H9 (cell line): ENCODE data around the gene ADO. TPM values are rescaled to one million over a fixed set of nuclear protein-coding genes. Genes with fewer than 3 reads are reported as not detected.

Source experiments
- DNase-seq: peaks from one replicate; pipeline ENCODE4 v3.0.0-alpha.2; 2017
- H2AFZ ChIP-seq: one replicate; pipeline ENCODE4 v1.6.1; 2013; ENCODE audit warnings: mild to moderate bottlenecking, low read length, control low read depth, moderate library complexity
- H2AK5ac ChIP-seq: 2 replicates; pipeline ENCODE4 v1.6.1; 2013; ENCODE audit warnings: low read length, control low read depth, mixed read lengths; ENCODE audit not compliant: insufficient read length
- H2BK120ac ChIP-seq: one replicate; pipeline ENCODE4 v1.6.1; 2013; ENCODE audit warnings: low read depth, mild to moderate bottlenecking, low read length, control low read depth, inconsistent platforms; ENCODE audit not compliant: poor library complexity, severe bottlenecking
- H2BK12ac ChIP-seq: 2 replicates; pipeline ENCODE4 v1.6.1; 2013; ENCODE audit warnings: low read length, control low read depth, mixed read lengths, low read depth; ENCODE audit not compliant: insufficient read length
- H2BK15ac ChIP-seq: 2 replicates; pipeline ENCODE4 v1.6.1; 2013; ENCODE audit warnings: low read depth, low read length, control low read depth
- H2BK20ac ChIP-seq: one replicate; pipeline ENCODE4 v1.6.1; 2013; ENCODE audit warnings: low read depth, mild to moderate bottlenecking, low read length, control low read depth, inconsistent platforms; ENCODE audit not compliant: poor library complexity, severe bottlenecking
- H2BK5ac ChIP-seq: 2 replicates; pipeline ENCODE4 v1.6.1; 2013; ENCODE audit warnings: low read length, control low read depth, mixed read lengths; ENCODE audit not compliant: insufficient read length
- H3K14ac ChIP-seq: 2 replicates; pipeline ENCODE4 v1.6.1; 2013; ENCODE audit warnings: low read length, control low read depth; ENCODE audit not compliant: insufficient read depth
- H3K18ac ChIP-seq: 2 replicates; pipeline ENCODE4 v1.6.1; 2013; ENCODE audit warnings: low read depth, mild to moderate bottlenecking, mixed read lengths, low read length, control low read depth; ENCODE audit not compliant: insufficient read length
- H3K23ac ChIP-seq: 2 replicates; pipeline ENCODE4 v1.6.1; 2013; ENCODE audit warnings: low read length, control low read depth, mixed read lengths, low read depth; ENCODE audit not compliant: insufficient read length
- H3K23me2 ChIP-seq: 2 replicates; pipeline ENCODE4 v1.6.1; 2013; ENCODE audit warnings: low read depth, mild to moderate bottlenecking, mixed read lengths, low read length, control low read depth; ENCODE audit not compliant: insufficient read length, poor library complexity, severe bottlenecking
- H3K27ac ChIP-seq: 2 replicates; pipeline ENCODE4 v1.5.1; 2013; ENCODE audit warnings: low read length, control low read depth, mixed read lengths, low read depth; ENCODE audit not compliant: insufficient read length
- H3K27me3 ChIP-seq: 2 replicates; pipeline ENCODE4 v1.6.1; 2013; ENCODE audit warnings: low read length, control low read depth, inconsistent platforms; ENCODE audit not compliant: insufficient read depth
- H3K4ac ChIP-seq: 2 replicates; pipeline ENCODE4 v1.6.1; 2013; ENCODE audit warnings: low read depth, mild to moderate bottlenecking, control low read depth, inconsistent platforms, low read length, moderate library complexity
- H3K4me1 ChIP-seq: 2 replicates; pipeline ENCODE4 v1.6.1; 2013; ENCODE audit warnings: low read length, control low read depth, inconsistent platforms; ENCODE audit not compliant: insufficient read depth
- H3K4me2 ChIP-seq: 2 replicates; pipeline ENCODE4 v1.6.1; 2013; ENCODE audit warnings: low read length, control low read depth, mixed read lengths; ENCODE audit not compliant: insufficient read length, insufficient read depth
- H3K56ac ChIP-seq: 2 replicates; pipeline ENCODE4 v1.6.1; 2013; ENCODE audit warnings: low read depth, mild to moderate bottlenecking, mixed read lengths, low read length, control low read depth; ENCODE audit not compliant: insufficient read length
- H3K79me1 ChIP-seq: 2 replicates; pipeline ENCODE4 v1.6.1; 2013; ENCODE audit warnings: low read depth, mild to moderate bottlenecking, moderate library complexity, low read length, control low read depth, inconsistent platforms; ENCODE audit not compliant: insufficient read depth, poor library complexity, severe bottlenecking
- H3K79me2 ChIP-seq: 2 replicates; pipeline ENCODE4 v1.6.1; 2013; ENCODE audit warnings: low read length, control low read depth, inconsistent platforms; ENCODE audit not compliant: insufficient read depth
- H3K9ac ChIP-seq: 2 replicates; pipeline ENCODE4 v1.6.1; 2013; ENCODE audit warnings: low read length, control low read depth, mixed read lengths; ENCODE audit not compliant: insufficient read length; ENCODE audit errors: extremely low read depth
- H3K9me3 ChIP-seq: one replicate; pipeline ENCODE4 v1.6.1; 2013; ENCODE audit warnings: low read depth, low read length, inconsistent platforms; ENCODE audit not compliant: control insufficient read depth
- H3T11ph ChIP-seq: one replicate; pipeline ENCODE4 v1.6.1; 2013; ENCODE audit warnings: mild to moderate bottlenecking, low read length, control low read depth, inconsistent platforms
- H4K20me1 ChIP-seq: one replicate; pipeline ENCODE4 v1.6.1; 2013; ENCODE audit not compliant: control insufficient read depth, insufficient read length, insufficient read depth
- H4K5ac ChIP-seq: 2 replicates; pipeline ENCODE4 v1.6.1; 2013; ENCODE audit warnings: low read depth, mild to moderate bottlenecking, mixed read lengths, low read length, control low read depth; ENCODE audit not compliant: insufficient read length
- H4K8ac ChIP-seq: replicated peaks from 2 replicates; pipeline ENCODE4 v1.6.1; 2013; ENCODE audit warnings: low read length, control low read depth, mixed read lengths, low read depth; ENCODE audit not compliant: insufficient read length
- H4K91ac ChIP-seq: 2 replicates; pipeline ENCODE4 v1.6.1; 2013; ENCODE audit warnings: low read depth, mild to moderate bottlenecking, moderate library complexity, mixed read lengths, low read length, control low read depth; ENCODE audit not compliant: insufficient read length
- H3K27ac Mint-ChIP-seq, 3 experiments: 2 replicates in 2 of 3; 3 replicates in 1 of 3; pipeline ENCODE4 v1.8.0; 2020 to 2021; ENCODE audit warnings: mixed read lengths in 3 of 3, mild to moderate bottlenecking in 1 of 3, moderate library complexity in 1 of 3
- H3K27me3 Mint-ChIP-seq: 2 replicates; pipeline ENCODE4 v1.8.0; 2021; ENCODE audit warnings: low read depth, mild to moderate bottlenecking, moderate library complexity, mixed read lengths
- H3K36me3 Mint-ChIP-seq, 3 experiments: 2 replicates in 2 of 3; 3 replicates in 1 of 3; pipeline ENCODE4 v1.8.0; 2020 to 2021; ENCODE audit warnings: low read depth in 3 of 3, mixed read lengths in 3 of 3; ENCODE audit not compliant: insufficient read depth in 1 of 3
- H3K4me1 Mint-ChIP-seq, 2 experiments: 2 replicates each; pipeline ENCODE4 v1.8.0; 2020; ENCODE audit warnings: mixed read lengths in 2 of 2
- H3K4me3 Mint-ChIP-seq, 2 experiments: 2 replicates in 1 of 2; 3 replicates in 1 of 2; pipeline ENCODE4 v1.8.0; 2020 to 2021; ENCODE audit warnings: mild to moderate bottlenecking in 2 of 2, mixed read lengths in 2 of 2, moderate library complexity in 1 of 2
- H3K9me3 Mint-ChIP-seq, 2 experiments: 2 replicates in 1 of 2; 3 replicates in 1 of 2; pipeline ENCODE4 v1.8.0; 2020; ENCODE audit warnings: mild to moderate bottlenecking in 2 of 2, mixed read lengths in 2 of 2, moderate library complexity in 1 of 2
- CTCF ChIP-seq: fragments of 200-600 bp; sonication (generic); conservative IDR thresholded peaks from 3 replicates; pipeline ENCODE4 v1.8.0; 2021; ENCODE audit warnings: antibody characterized with exemption, mild to moderate bottlenecking
- WGBS: extraction: QIAGEN DNeasy Blood & Tissue Kit; methylation state at CpG from one replicate; pipeline ENCODE4 v1.1.7; 2013; ENCODE audit warnings: missing lambda C conversion rate, low lambda C conversion rate, mixed read lengths; ENCODE audit not compliant: insufficient read length; ENCODE audit errors: extremely low coverage; 5-methylcytosine and 5-hydroxymethylcytosine counted together
- total RNA-seq: library from RNA; stranded (reverse); gene quantifications from 2 replicates; pipeline ENCODE4 v1.2.1, GENCODE V29; 2021

ADO gene
- total RNA-seq, 1 experiment from 2014 or later, result 31.6 TPM

GRCh38 chr10:62772186-62772974, 32.1 kb upstream of the ADO start:
- WGBS, result no CpG with 5 or more reads among the region's 7 CpGs
- Histone ChIP-seq H2AK5ac (no peak overlapping the region), H3K23me2 (no peaks in the 10 kb centered on the region), H2BK120ac (no peak overlapping the region), H2AFZ (no peak overlapping the region), H3K79me1 (no peaks in the 10 kb centered on the region), H3K4me2 (no peak overlapping the region), H3K4ac (no peak overlapping the region), H3K18ac (no peak overlapping the region), H4K8ac (no peak overlapping the region), H2BK5ac (no peak overlapping the region), H4K20me1 (no peaks in the 10 kb centered on the region), H3K23ac (no peak overlapping the region), H3K56ac (no peak overlapping the region), H2BK15ac (no peak overlapping the region), H2BK12ac (no peak overlapping the region), H3K14ac (no peak overlapping the region), H3K27ac (no peak overlapping the region), H3K27me3 (no peaks in the 10 kb centered on the region), H3K9ac (no peak overlapping the region), H4K91ac (no peak overlapping the region), H3K9me3 (no peaks in the 10 kb centered on the region), H2BK20ac (no peak overlapping the region), H3K4me1 (peaks cover 3% of the 10 kb centered on the region; the same call in 1 of the 2 replicates), H3K79me2 (no peaks in the 10 kb centered on the region), H3T11ph (no peak overlapping the region), H4K5ac (no peak overlapping the region)
- Mint-ChIP-seq H3K4me3 (no peak overlapping the region), H3K36me3 (no peaks in the 10 kb centered on the region), H3K9me3 (no peaks in the 10 kb centered on the region; a peak in 2 of 5 replicates), H3K27me3 (no peaks in the 10 kb centered on the region; the same call in 1 of the 2 replicates), H3K27ac (no peak overlapping the region), H3K4me1 (peaks cover 18 to 26% of the 10 kb centered on the region in 2 experiments)
- TF ChIP-seq CTCF, result no peak
- no peak for DNase-seq
